Measurements from ENCODE around the gene SPATA33. TPM values are rescaled to one million over a fixed set of nuclear protein-coding genes. Genes with fewer than 3 reads are reported as not detected.
A peak's percentile ranks its signal among the peaks of the same experiment; 100 is the strongest.

Gene SPATA33
- total and polyA plus RNA-seq, 2 experiments from 2014 or later, result 4.4 to 16.8 TPM

DNA sequence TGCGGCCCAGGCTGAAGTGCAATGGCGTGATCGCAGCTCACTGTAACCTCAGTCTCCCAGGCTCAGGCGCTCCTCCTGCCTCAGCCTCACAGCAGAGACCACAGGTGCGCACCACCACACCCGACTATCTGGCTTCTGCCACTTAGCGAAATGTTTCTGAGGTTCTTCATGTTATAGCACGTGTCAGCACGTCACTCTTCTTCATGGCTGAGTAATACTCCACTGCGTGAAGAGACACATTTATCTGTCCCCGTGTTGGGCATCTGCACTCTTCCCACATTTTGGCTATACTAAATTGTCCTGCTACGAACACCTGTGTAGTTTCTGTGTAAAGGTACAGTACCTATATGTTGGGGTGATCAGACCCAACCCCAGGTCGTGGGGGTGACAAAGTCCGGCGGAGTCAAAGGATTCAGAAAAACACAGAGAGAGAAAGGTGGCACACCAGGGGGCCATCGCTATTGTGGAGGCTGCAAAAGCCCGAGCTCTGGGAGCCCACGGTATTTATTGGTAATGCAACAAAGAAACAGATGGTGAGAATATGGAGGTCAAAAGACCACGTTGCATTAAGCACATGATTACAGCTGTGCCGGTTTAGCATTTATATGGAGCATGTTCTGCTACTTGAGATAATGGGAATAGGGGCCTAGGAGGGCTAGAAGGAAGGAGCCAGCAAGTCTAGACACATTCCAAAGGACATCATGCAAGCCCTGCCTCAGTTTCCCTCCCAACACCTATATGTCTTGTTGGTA is 45.0 kb upstream of the SPATA33 start:
- WGBS (ENCODE audit: low lambda C conversion rate, missing lambda C conversion rate), result 83% methylated on average over 20 of the region's 20 CpGs
- Histone ChIP-seq H3K9me3 (ENCODE audit: low read depth) (no peaks in the 10 kb centered on the region), H2AFZ (no peak overlapping the region), H3K4me3 (no peak overlapping the region), H3K27me3 (no peaks in the 10 kb centered on the region), H3K4me1 (ENCODE audit: insufficient read depth) (peaks cover 12% of the 10 kb centered on the region), H3K27ac (no peak overlapping the region), H3K9me2 (replicated peaks; ENCODE audit: insufficient read depth) (no peaks in the 10 kb centered on the region), H3K36me3 (replicated peaks; ENCODE audit: insufficient read depth, low read depth) (no peaks in the 10 kb centered on the region), H3K4me2 (no peak overlapping the region), H3K79me2 (no peaks in the 10 kb centered on the region), H4K20me1 (ENCODE audit: insufficient read depth, poor library complexity, severe bottlenecking) (no peaks in the 10 kb centered on the region)
- no peak for DNase-seq (ENCODE audit: low spot score)
- no peak for TF ChIP-seq EZH2 (IDR thresholded peaks at IDR 0.05; ENCODE audit: borderline replicate concordance)
- TF ChIP-seq EZH2phosphoT487 (IDR thresholded peaks at IDR 0.05; ENCODE audit: low read depth, severe bottlenecking, unreplicated experiment), result no peak
- TF ChIP-seq CTCF (IDR thresholded peaks at IDR 0.05; ENCODE audit: poor library complexity), result no peak

- Histone ChIP-seq H3K27ac (peak within 1 kb of the TSS; percentile 28), H3K79me2 (no peaks in the 10 kb centered on the region), H4K20me1 (ENCODE audit: insufficient read depth, poor library complexity, severe bottlenecking) (no peaks in the 10 kb centered on the region), H3K4me1 (ENCODE audit: insufficient read depth) (peaks cover 7% of the 10 kb centered on the region), H2AFZ (no peak within 1 kb of the TSS), H3K27me3 (no peaks in the 10 kb centered on the region), H3K4me2 (no peak within 1 kb of the TSS), H3K4me3 (no peak within 1 kb of the TSS), H3K9me2 (replicated peaks; ENCODE audit: insufficient read depth) (no peaks in the 10 kb centered on the region), H3K9me3 (ENCODE audit: low read depth) (no peaks in the 10 kb centered on the region), H3K36me3 (replicated peaks; ENCODE audit: insufficient read depth, low read depth) (no peaks in the 10 kb centered on the region)
- TF ChIP-seq EZH2 (IDR thresholded peaks at IDR 0.05; ENCODE audit: borderline replicate concordance) (no peak), CTCF (IDR thresholded peaks at IDR 0.05; ENCODE audit: poor library complexity) (no peak), EZH2phosphoT487 (IDR thresholded peaks at IDR 0.05; ENCODE audit: low read depth, severe bottlenecking, unreplicated experiment) (no peak)
- 81% methylated on average over 14 of the region's 19 CpGs for WGBS (ENCODE audit: low lambda C conversion rate, missing lambda C conversion rate)
- DNase-seq (ENCODE audit: low spot score), result no peak
These were observed 44.2 kb upstream of the SPATA33 start, which contains the start of gene DPEP1 for GRCh38 chr16:89613231-89613953. DPEP1 (plus strand) TSS chr16:89613642; CDS start chr16:89630411, 16,769 bp downstream.

DNA sequence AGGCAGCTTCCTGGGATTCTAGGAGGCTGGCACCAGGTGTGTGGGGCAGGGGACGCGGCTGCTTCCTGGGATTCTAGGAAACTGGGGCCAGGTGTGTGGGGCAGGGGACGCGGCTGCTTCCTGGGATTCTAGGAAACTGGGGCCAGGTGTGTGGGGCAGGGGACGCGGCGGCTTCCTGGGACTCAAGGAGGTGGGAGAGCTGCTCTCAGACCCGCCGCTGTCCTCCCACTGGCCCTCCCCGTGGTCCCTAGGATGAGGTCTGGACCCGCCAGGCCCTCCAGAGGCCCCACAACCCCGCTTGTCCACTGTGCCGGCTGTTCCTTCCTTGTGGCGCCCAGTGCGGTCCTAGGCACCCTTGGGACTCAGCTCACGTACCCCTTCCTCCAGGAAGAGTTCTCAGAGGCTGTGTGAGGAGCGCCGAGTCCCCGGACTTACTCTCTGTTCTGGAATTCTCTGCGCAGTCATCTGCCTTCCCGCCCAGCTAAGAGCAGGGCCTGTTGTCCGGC is 43.6 kb upstream of the SPATA33 start:
- no peak overlapping the region for H2AFZ ChIP-seq
- H3K4me2 ChIP-seq, result no peak overlapping the region
- no peak for TF ChIP-seq EZH2phosphoT487 (IDR thresholded peaks at IDR 0.05; ENCODE audit: low read depth, severe bottlenecking, unreplicated experiment)
- TF ChIP-seq EZH2 (IDR thresholded peaks at IDR 0.05; ENCODE audit: borderline replicate concordance), result no peak
- TF ChIP-seq CTCF (IDR thresholded peaks at IDR 0.05; ENCODE audit: poor library complexity), result no peak
- no peaks in the 10 kb centered on the region for H3K9me3 ChIP-seq (ENCODE audit: low read depth)
- no peaks in the 10 kb centered on the region for H3K36me3 ChIP-seq (replicated peaks; ENCODE audit: insufficient read depth, low read depth)
- no peak overlapping the region for H3K27ac ChIP-seq
- H3K79me2 ChIP-seq, result no peaks in the 10 kb centered on the region
- H4K20me1 ChIP-seq (ENCODE audit: insufficient read depth, poor library complexity, severe bottlenecking), result no peaks in the 10 kb centered on the region
- H3K4me1 ChIP-seq (ENCODE audit: insufficient read depth), result peaks cover under 1% of the 10 kb centered on the region
- H3K9me2 ChIP-seq (replicated peaks; ENCODE audit: insufficient read depth), result no peaks in the 10 kb centered on the region
- no peaks in the 10 kb centered on the region for H3K27me3 ChIP-seq
- no peak for DNase-seq (ENCODE audit: low spot score)
- WGBS (ENCODE audit: low lambda C conversion rate, missing lambda C conversion rate), result 92% methylated on average over 17 of the region's 22 CpGs
- no peak overlapping the region for H3K4me3 ChIP-seq

Data from hepatocyte (in vitro differentiated cells).